IPS-18a (cell line): Measurements from ENCODE around the gene TREX2.

ENCODE experiments used
- H3K27ac ChIP-seq: one replicate; pipeline ENCODE4 v1.5.1; 2013; ENCODE audit warnings: low read length
- H3K27me3 ChIP-seq: one replicate; pipeline ENCODE4 v1.6.1; 2013; ENCODE audit warnings: mild to moderate bottlenecking, low read length; ENCODE audit not compliant: control insufficient read depth, insufficient read depth
- H3K36me3 ChIP-seq: one replicate; pipeline ENCODE4 v1.6.1; 2013; ENCODE audit warnings: low read depth, low read length; ENCODE audit not compliant: control insufficient read depth
- H3K4me1 ChIP-seq: one replicate; pipeline ENCODE4 v1.6.1; 2013; ENCODE audit warnings: low read depth, low read length; ENCODE audit not compliant: control insufficient read depth
- H3K4me3 ChIP-seq: one replicate; pipeline ENCODE4 v1.5.1; 2013; ENCODE audit warnings: low read length
- H3K9ac ChIP-seq: one replicate; pipeline ENCODE4 v1.6.1; 2013; ENCODE audit warnings: mild to moderate bottlenecking, low read length, moderate library complexity
- H3K9me3 ChIP-seq: one replicate; pipeline ENCODE4 v1.6.1; 2013; ENCODE audit warnings: low read depth, low read length; ENCODE audit not compliant: control insufficient read depth

TREX2 gene, protein sequence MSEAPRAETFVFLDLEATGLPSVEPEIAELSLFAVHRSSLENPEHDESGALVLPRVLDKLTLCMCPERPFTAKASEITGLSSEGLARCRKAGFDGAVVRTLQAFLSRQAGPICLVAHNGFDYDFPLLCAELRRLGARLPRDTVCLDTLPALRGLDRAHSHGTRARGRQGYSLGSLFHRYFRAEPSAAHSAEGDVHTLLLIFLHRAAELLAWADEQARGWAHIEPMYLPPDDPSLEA

GRCh38 chrX:153445856-153446635 lies at the start of gene TREX2:
TSS of gene TREX2 (minus strand) at chrX:153446056. CDS start at chrX:153445430, 626 bp downstream.
- H3K9me3 ChIP-seq: no peaks in the 10 kb centered on the region
- H3K4me3 ChIP-seq: no peak within 1 kb of the TSS
- H3K27ac ChIP-seq: no peak within 1 kb of the TSS
- H3K36me3 ChIP-seq: no peaks in the 10 kb centered on the region
- no peaks in the 10 kb centered on the region for H3K4me1 ChIP-seq
- no peak within 1 kb of the TSS for H3K9ac ChIP-seq
- no peaks in the 10 kb centered on the region for H3K27me3 ChIP-seq

- H3K27me3 ChIP-seq: no peaks in the 10 kb centered on the region
- H3K27ac ChIP-seq: no peak overlapping the region
- H3K36me3 ChIP-seq: no peaks in the 10 kb centered on the region
- peak overlapping the region; percentile 33 for H3K4me3 ChIP-seq
- H3K4me1 ChIP-seq: no peaks in the 10 kb centered on the region
- H3K9ac ChIP-seq: no peak overlapping the region
- no peaks in the 10 kb centered on the region for H3K9me3 ChIP-seq
These were observed 49.5 kb upstream of the TREX2 start for GRCh38 chrX:153495362-153495751.

GRCh38 chrX:153494541-153495361 lies 48.9 kb upstream of the TREX2 start, which contains the start of gene BGN:
TSS of gene BGN (plus strand) at chrX:153494980. CDS start at chrX:153504632, 9,652 bp downstream.
- Histone ChIP-seq H3K36me3 (no peaks in the 10 kb centered on the region), H3K4me1 (no peaks in the 10 kb centered on the region), H3K9ac (no peak within 1 kb of the TSS), H3K4me3 (peak within 1 kb of the TSS; percentile 33), H3K9me3 (no peaks in the 10 kb centered on the region), H3K27ac (no peak within 1 kb of the TSS), H3K27me3 (no peaks in the 10 kb centered on the region)

DNA sequence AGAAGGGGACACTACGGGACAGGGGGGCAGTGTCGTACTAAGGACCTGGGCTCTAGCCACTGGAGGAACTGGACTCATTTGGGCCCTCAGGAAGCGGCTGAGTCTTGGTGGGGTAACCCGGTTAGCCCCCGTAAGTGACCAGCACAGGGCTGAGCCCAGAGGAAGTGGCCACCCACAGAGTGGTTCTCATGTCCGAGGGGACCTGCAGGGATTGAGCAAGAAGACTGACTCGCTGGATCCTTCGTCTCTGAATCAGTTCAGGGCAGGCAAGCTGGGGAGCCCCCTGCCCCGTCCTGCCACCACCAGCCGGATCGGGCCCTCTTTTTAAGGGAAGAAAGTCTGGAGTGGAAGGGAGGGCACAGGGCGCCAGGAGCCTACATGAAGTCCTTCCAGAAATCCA lies 48.2 kb upstream of the TREX2 start:
- Histone ChIP-seq H3K4me1 (no peaks in the 10 kb centered on the region), H3K4me3 (no peak overlapping the region), H3K9ac (no peak overlapping the region), H3K27me3 (no peaks in the 10 kb centered on the region), H3K36me3 (no peaks in the 10 kb centered on the region), H3K27ac (no peak overlapping the region), H3K9me3 (no peaks in the 10 kb centered on the region)

GRCh38 chrX:153493085-153493484 lies 47.2 kb upstream of the TREX2 start:
- Histone ChIP-seq H3K4me1 (no peaks in the 10 kb centered on the region), H3K4me3 (no peak overlapping the region), H3K9me3 (no peaks in the 10 kb centered on the region), H3K9ac (no peak overlapping the region), H3K36me3 (no peaks in the 10 kb centered on the region), H3K27ac (no peak overlapping the region), H3K27me3 (no peaks in the 10 kb centered on the region)

DNA sequence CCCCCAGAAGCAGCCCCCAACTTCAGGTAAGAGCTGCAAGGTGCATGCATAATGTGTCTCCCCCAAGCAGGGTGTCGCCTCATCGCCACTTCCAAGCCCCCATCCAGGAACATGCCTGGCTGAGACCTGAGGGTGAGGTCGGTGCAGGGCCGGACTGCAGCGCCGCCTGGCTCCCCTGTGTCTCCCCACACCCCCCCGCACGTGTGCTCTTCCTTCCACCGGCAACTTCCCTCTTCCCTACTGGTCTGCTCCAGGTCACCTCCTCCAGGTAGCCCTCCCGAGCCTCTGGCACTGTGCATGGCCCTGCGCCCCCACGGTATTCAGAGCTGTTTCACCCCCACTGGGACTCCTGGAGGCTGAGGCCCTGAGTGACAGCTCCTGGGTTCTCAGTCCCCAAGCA lies 46.7 kb upstream of the TREX2 start:
- Histone ChIP-seq H3K27me3 (no peaks in the 10 kb centered on the region), H3K36me3 (no peaks in the 10 kb centered on the region), H3K27ac (no peak overlapping the region), H3K4me3 (no peak overlapping the region), H3K9ac (no peak overlapping the region), H3K9me3 (no peaks in the 10 kb centered on the region), H3K4me1 (no peaks in the 10 kb centered on the region)

GRCh38 chrX:153491918-153492317 lies 46.1 kb upstream of the TREX2 start:
- no peak overlapping the region for H3K27ac ChIP-seq
- H3K27me3 ChIP-seq: no peaks in the 10 kb centered on the region
- H3K9me3 ChIP-seq: no peaks in the 10 kb centered on the region
- no peaks in the 10 kb centered on the region for H3K36me3 ChIP-seq
- no peaks in the 10 kb centered on the region for H3K4me1 ChIP-seq
- no peak overlapping the region for H3K9ac ChIP-seq
- no peak overlapping the region for H3K4me3 ChIP-seq

DNA sequence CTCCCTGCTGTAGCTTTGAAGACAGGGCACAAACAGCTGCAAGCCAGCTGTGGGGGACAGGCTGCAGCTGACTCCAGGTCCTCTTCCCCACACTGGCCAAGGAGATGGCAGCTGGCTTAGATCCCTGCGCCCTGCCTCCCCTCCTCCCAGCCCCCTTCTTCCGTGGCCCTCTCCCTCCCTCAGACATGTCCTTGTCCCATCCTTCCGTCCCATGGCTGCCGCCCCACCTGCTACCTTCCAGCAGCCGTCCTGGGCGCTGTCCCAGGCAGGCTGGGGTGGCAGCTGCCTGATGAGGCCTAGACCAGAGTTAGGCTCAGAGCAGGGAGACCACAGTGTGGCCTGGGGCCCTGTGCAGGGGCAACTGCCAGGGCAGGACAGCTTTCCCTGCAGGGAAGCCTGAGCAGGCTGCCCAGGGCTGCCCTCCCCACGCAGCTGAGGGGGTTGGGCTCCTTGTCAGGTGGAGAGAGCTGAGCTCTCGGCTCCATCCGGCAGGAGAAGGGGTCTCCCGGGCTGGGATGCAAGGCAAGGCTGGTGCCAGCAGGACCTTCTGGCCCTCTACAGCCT lies 45.6 kb upstream of the TREX2 start:
- Histone ChIP-seq H3K9me3 (no peaks in the 10 kb centered on the region), H3K36me3 (no peaks in the 10 kb centered on the region), H3K27ac (no peak overlapping the region), H3K27me3 (no peaks in the 10 kb centered on the region), H3K9ac (no peak overlapping the region), H3K4me1 (no peaks in the 10 kb centered on the region), H3K4me3 (no peak overlapping the region)

- no peak overlapping the region for H3K27ac ChIP-seq
- no peaks in the 10 kb centered on the region for H3K27me3 ChIP-seq
- no peaks in the 10 kb centered on the region for H3K9me3 ChIP-seq
- H3K4me3 ChIP-seq: no peak overlapping the region
- no peak overlapping the region for H3K9ac ChIP-seq
- no peaks in the 10 kb centered on the region for H3K36me3 ChIP-seq
- H3K4me1 ChIP-seq: no peaks in the 10 kb centered on the region
These were observed 44.5 kb upstream of the TREX2 start for GRCh38 chrX:153490217-153490930.

DNA sequence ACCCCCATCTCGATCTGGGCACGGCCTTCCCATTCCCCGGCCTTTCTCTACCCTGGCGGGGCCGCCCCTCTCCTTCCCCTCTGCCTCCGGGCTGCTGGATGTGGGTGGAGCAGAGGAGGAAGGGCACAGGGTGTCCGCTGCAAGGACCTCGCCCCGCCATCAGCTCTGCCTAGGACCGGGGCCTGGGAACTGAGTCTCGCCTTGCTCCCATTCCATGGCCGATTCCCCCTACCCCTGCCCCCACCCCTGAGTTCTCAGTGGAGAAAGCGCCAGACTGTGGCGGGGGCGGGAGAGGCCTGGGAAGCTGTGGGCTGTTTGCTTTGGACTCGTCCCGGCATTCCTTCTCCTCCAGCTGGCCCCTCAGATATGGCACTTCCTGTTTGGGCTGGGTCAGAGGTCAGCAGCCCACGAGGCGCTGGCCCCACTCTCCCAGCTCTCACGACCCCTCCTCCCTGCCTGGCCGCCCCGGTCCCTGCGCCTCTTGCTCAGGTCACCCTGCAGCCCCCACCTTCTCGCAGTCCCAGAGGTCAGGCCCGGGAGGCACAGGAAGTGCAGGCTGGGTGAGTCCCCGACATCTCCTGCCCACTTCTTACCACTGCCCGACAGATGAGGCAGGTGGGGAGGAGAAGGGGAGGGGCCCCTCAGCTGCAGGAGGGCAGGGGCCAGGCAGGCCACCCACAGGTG lies 42.5 kb upstream of the TREX2 start:
- Histone ChIP-seq H3K36me3 (no peaks in the 10 kb centered on the region), H3K4me1 (no peaks in the 10 kb centered on the region), H3K9ac (no peak overlapping the region), H3K4me3 (no peak overlapping the region), H3K9me3 (no peaks in the 10 kb centered on the region), H3K27me3 (no peaks in the 10 kb centered on the region), H3K27ac (no peak overlapping the region)
